OCI-M2 (cell line): ENCODE measurements around the gene RSPH9.

ENCODE experiments used
- DNase-seq: peaks from one replicate; lab custom pipeline; 2025; ENCODE audit not compliant: unreplicated experiment; lab: John Stamatoyannopoulos, UW

RSPH9 gene, protein sequence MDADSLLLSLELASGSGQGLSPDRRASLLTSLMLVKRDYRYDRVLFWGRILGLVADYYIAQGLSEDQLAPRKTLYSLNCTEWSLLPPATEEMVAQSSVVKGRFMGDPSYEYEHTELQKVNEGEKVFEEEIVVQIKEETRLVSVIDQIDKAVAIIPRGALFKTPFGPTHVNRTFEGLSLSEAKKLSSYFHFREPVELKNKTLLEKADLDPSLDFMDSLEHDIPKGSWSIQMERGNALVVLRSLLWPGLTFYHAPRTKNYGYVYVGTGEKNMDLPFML

DNA sequence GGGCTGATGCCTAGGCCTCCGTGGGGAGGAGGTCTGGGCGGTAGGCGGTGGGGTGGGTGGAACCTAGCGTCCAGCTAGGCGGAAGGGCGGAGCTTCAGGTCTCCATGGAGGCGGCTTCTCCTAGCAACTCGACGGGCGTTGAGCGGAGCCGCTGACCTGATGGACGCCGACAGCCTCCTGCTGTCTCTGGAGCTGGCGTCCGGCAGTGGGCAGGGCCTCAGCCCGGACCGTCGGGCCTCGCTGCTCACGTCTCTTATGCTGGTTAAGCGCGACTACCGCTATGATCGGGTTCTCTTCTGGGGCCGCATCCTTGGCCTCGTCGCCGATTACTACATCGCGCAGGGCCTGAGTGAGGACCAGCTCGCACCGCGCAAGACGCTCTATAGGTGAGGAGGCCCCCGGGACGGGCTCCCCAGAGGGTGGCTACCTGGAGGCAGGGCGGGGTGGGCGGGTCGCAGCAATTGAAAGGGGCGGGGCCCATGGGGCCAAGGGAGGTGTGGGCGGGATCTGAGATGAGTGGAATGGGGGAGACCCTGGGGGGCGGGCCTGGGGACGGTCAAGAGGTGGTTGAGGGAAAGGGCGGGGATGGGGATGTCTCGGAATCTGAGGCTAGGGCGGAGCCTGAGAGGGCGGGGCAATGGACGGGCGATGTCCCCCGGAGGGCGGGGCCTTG is at the start of gene RSPH9:
RSPH9 (plus strand) TSS at position 97 of the 673 bp plus-strand sequence; CDS start at position 160, 63 bp downstream.
- DNase-seq: no peak

DNA sequence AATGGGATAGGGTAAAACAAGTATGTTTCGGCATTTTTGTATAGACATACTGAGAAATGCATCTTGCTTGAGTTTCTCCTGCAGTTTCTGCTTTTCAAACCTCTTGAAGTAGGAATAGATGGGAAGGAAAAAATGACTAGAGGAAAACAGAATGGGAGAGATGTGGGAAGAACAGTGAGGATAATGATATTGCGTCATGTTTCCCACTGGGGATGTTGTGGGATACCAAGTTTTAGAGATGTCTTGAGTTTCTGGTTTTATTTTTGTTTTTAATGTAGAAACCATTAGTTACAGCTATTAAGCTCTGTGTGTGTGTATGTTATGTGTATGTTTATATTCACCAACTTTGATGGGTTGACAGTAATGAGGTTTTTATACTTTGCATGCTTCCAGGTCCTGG is 44.2 kb upstream of the RSPH9 start:
- no peak for DNase-seq

DNA sequence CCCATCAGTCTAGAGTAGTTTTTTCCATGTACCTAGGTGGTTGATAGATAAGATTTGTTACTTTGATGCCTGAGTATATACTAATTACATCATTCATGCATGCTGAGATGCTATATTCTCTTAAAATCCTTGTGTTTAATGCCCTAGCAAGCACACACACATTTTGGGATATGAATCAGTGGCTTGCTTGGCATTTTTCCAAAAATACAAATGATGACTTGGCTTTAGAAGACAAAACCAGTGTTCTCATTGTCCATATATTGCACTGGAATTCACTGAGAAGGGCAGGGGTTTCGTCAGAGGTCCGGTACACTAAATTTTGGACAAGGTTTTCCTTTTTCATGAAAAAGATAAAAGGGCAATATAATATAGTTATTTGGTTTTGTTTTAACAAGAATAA is 40.7 kb upstream of the RSPH9 start:
- no peak for DNase-seq

DNA sequence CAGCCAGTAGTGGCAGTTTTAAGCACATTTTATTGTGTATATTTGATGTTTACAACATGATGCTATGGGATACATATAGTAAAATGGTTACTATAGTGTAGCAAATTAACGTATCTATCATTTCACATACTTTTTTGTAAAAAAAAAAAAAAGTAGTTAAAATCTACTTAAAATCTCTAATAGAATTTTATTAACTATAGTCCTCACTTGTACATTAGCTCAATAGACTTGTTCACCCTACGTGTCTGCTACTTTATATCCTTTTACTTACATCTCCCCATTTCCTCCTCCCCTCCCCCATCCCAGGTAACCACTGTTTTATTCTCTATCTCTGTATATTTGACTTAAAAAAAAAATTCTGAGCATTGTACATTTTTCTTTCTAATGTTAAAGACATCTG is 38.8 kb upstream of the RSPH9 start:
- DNase-seq: no peak

DNA sequence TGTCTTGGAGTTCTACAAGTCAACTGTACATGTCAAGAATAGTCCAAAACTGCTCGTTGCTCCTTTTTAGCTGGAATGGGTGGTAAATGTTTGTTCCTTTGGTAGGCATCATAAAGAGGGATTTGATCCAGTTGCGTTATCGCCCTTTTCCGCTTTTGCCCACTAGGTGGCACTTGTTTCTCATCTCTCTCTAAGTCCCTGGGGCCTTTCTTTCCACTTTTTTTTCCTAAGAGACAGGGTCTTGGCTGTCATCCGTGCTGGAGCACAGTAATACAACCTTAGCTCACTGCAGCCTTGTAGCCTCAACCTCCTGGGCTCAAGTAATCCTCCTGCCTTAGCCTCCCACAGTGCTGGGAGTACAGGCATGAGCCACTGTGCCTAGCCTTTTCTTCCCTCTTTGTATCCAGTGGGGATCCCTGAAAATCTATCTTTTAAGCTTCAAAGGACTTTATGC is 36.5 kb upstream of the RSPH9 start:
- peak; percentile 64 for DNase-seq

DNA sequence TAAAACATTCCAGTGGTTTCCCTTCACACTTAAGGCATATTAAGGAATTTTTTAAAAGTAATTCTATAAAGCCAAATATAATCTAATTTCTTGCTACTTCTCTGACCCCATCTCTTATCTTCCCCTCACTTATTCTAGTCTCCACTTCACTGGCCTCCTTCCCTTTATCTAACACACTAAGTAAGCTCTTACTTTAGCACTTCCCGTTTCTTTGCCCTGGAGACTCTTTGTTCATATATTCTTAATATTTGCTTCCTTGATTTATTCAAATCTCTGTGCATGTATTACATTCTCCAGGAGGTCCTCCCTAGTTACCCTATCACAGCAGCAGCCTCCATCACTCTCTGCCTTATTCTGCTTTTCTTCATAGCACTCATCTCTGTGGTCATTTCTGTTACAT is 36.0 kb upstream of the RSPH9 start:
- no peak for DNase-seq

DNA sequence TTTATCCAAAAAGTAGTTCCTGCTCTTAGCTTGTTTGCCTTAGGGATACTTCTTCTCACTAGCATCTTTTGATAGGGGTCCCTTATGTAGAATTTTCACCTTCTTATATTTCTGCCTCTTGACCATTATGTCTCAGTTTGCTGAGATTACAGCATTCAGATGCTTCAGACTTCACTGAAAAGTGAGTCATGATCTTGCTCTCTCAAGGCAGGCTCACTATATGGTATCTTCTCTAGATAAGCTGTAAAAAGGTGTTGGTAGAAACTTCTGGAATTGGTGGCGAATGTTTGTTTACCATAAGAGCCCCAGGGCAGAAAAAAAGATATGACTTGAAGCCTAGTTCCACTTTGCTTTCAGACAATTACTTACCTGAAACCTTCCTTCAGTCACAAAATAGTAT is 35.4 kb upstream of the RSPH9 start:
- DNase-seq: no peak

DNA sequence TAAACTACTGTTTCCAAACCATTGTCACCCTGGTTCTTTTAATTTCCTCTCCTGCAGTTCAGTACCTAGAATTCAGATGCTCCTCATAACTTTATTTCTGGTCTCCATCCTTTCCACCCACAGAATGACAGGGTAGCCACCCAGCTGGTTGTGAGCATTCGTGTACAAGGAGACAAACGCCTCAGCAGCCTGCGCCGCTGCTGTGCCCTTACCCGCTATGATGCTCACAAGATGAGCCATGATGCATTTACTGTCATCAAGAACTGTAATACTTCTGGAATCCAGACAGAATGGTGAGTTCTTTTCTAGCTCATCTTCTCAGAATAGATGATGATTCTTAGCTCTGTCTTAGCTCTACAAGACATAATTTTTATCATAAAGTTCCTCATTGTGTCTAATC is 34.4 kb upstream of the RSPH9 start:
- DNase-seq: no peak

DNA sequence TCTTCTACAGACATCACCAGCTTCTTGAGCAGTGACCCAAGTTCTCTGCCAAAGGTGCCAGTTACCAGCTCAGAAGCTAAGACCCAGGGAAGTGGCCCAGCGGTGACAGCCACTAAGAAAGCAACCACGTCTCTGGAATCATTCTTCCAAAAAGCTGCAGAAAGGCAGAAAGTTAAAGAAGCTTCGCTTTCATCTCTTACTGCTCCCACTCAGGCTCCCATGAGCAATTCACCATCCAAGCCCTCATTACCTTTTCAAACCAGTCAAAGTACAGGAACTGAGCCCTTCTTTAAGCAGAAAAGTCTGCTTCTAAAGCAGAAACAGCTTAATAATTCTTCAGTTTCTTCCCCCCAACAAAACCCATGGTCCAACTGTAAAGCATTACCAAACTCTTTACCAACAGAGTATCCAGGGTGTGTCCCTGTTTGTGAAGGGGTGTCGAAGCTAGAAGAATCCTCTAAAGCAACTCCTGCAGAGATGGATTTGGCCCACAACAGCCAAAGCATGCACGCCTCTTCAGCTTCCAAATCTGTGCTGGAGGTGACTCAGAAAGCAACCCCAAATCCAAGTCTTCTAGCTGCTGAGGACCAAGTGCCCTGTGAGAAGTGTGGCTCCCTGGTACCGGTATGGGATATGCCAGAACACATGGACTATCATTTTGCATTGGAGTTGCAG is 31.0 kb upstream of the RSPH9 start:
- DNase-seq: no peak

DNA sequence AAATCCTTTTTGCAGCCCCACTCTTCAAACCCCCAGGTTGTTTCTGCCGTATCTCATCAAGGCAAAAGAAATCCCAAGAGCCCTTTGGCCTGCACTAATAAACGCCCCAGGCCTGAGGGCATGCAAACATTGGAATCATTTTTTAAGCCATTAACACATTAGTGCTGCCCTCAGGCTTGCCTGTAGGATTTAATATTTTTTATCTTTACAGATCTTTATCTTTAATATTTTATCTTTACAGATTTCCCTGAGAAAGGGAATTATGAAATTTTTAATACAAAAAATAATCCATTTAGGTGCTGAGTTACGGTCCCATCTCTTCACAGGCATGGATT is 30.5 kb upstream of the RSPH9 start:
- no peak for DNase-seq

DNA sequence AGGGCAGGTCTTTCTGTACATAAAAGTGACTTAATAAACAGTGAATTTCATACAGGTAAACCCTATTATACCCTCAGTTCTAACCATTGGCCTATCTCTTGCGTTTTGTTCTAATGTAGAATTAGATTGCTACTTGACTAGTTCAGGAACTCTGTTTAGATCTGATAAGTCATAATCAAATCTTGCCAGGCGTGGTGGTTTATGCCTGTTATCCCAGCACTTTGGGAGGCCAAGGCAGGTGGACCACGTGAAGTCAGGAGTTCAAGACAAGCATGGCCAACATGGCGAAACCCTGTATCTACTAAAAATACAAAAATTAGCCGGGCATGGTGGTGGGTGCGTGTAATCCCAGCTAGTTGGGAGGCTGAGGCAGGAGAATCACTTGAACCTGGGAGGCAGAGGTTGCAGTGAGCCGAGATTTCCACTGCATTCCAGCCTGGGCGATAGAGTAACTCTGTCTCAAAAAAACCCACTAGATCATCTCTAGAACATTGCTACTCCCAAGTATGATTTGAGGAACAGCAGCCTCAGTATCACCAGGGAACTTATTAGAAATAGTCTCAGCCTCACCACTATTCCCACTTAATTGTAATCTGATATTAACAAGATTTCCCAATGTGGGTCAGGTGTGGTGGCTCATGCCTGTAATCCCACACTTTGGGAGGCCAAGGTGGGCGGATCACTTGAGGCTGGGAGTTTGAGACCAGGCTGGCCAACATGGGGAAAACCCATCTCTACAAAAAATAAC is 27.9 kb upstream of the RSPH9 start:
- DNase-seq: no peak

DNA sequence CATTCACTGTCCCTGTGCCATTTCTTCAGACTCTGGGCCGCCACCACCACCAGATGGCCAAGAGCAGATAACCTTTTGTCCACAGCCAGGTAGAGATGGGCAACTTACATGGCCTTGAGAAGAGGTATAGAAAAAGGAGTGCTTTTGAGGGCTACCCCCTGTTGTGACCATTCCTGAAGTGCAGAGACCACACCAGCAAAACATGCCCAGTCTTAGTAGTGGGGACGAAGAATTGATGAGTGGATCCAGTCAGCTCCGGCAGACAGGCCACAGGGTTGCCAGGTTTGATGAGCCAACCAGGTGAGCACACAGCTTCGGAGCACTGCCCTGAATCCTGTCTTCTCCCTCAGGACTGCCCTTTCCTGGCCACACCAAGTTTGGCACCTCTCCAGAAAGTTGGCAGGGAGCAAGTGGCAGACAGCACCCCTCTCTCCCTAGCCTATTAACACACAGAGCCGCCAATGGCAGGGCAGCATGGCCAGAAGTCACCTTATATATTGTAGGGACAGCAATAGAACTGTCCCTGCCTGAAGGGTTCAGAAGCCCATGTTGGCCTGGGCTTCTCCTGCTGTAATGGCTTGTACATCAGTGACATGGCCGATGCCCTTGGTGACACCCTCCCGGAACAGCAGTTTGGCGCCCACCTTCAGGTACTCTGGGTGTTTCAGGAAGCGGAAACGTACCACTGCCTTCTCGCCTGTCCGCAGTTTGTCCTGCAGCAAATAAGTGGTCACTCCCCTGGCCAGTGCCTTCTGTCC is 23.6 kb upstream of the RSPH9 start:
- DNase-seq: no peak

DNA sequence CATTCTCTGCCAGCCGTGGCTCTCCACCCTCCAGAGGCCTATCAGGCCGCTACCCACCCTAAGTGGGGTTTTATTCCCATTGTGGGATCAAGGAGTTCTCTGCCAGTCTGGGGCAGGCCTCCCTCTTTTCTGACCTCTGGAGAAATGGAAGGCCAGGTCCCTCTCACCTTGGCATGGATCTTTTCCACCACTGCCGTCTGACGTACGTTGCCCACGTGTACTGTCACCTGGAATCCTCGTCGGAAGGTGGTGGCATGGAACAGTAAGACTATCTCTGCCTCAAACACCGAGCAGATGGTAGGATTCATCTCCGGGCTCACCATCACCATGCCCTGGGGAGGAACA is 23.0 kb upstream of the RSPH9 start:
- DNase-seq: no peak

DNA sequence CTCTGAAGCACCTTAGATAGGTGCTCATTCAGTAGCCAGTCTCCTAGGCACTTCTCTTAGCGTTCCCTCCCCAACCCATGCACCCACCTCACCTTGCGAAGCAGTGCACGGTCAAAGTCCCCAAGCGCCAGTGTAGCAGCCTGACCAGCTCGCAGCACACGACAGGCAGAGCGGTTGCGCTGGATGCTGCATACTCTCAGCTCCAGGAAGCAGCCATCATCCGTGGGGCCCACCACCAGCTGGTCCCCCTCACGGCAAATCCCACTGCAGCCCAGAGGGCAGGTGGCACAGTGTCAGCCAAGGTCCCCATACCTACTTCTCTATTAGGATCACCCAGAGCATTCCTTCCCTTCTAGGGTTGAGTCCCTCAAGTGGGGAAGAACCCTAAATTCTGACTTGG is 22.3 kb upstream of the RSPH9 start:
- no peak for DNase-seq

DNA sequence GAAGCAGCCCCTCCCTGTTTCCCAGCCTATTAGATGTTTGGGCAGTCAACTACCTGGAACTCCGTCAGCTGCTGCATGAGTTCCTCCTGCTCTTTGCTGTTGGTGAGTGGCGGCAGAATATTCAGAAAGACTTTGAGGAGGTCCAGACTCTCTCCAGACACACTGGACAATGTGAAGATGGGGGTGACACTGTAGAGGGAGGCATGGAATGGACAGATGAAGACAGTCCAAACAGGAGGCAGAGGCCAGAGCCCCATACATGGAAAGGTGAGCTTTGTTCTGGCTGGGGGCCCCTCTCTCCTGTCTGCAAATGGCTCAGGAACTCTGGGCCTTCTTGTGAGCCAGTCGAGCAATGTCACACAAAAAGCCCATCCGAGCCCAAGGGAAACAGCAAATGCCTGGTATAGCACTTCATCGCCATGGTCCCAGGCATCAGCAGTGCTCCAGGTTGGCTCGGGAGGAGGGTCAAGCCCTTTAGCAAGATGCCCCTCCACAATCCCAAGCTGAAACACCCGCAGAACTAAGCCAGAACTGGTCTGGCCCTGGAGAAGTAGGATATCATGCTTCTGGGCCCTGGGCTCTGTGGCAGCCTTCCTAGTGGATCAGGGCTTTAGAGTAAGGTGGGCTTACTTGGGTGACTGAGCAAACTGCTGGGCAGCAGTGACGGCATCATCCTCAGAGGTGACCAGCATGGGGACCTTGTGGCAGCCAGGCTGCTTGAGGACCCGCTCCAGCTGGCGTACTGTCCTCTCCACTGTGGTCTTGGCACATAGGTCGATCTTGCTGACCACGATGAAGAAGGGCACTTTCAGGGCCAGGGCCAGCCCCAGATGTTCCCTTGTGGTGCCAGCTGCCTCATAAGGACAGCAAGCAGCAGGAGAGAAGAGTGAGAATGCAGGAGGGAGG is 20.7 kb upstream of the RSPH9 start:
- no peak for DNase-seq

DNA sequence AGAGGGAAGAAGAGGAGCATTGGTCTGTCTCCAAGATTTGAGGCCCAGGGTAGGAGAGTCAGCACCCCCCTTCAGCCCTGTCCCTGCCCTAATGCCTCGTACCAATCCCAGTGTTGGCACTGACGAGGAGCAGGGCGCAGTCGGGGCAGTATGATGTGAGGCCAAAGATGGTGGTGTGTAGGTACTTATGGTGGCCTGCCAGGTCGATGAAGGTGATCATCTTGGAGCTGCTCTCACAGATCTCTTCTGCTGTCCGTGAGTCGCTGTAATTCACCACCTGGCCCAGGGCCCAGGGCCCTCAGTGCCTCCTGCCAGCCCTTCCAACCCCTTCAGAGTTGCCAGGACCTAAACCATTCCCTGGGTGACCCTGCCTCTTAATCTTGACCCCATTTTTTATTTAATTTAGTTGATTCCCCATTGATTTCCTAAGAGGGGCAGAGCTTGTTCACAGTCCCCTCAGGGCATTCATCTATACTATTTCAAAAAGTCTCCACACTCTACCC is 20.0 kb upstream of the RSPH9 start:
- no peak for DNase-seq

DNA sequence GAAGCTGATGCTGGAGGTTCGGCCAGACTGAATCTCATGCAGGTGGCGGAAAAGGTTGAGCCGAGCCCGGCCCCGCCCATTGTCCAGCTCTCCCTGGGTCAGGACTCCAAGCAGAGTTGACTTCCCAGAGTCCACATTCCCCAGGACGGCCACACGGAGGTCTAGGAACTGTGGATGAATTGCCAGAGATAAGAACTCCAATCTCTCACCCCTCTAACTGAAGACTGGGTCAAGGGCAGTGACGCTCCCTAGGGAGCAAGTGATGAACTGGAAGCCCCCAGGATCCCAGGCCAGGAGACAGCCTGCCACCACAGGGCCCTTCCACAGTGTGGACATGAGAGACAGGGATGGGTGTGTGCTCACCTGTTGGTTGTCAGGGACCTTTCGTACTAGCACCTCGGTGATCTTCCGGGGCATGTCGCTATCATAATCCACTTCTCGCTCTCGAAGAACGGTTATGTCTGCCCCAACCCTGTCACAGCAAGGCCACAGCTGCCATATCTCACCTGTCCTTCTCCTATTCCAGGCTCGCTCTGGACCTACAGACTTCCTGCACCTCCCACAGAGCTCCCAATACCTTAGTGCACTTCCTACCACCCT is 19.3 kb upstream of the RSPH9 start:
- no peak for DNase-seq

DNA sequence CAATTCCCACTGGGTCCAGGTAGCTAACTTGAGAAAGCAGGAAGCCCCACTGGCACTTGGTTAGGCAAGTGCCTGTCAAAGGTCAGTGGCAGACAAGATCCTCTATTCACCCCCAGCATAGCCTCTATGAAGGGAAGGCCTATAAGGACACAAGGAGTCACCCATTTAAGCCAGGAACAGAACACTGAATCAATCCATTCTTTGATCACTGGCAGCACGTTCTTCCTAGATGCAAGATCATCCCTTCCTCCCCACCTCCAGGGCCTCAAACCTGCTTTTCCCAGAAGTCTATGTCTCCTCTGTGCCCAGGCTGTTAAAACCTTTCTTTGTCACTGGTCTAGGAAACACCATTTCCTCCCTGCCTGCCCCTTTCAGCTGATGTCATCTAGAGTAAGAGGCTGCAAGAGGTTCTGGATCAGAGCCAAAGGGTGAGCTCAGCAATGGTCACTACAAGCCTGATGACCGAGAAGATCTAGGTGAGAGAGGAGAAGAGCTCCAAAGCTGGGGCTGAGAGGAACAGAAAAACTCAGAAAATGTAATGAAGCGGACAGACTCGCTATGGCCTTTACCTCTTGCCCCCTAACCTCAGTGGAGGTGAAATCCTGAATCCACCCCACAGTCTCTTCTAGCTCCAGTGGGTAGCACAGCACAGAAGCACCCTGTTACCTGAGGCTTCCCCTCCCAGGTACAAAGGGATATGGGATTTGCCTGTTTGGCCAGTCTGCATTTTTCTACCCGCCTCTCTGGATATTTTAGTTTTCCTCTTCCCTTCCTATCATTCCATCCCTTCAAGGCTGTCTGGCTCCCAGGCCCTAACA is 17.6 kb upstream of the RSPH9 start:
- DNase-seq: no peak
